ENCODE data around the gene TDRD7.

TDRD7 gene

GRCh38 chr9:97431549-97432143 lies 19.8 kb downstream of the TDRD7 start:
- Histone ChIP-seq H3K4me3 (ENCODE audit: severe bottlenecking) (no peak overlapping the region), H3K36me3 (ENCODE audit: low read depth) (peaks cover 7% of the 10 kb centered on the region), H3K27me3 (ENCODE audit: insufficient read depth, poor library complexity, severe bottlenecking) (no peaks in the 10 kb centered on the region), H3K9me3 (ENCODE audit: severe bottlenecking) (no peaks in the 10 kb centered on the region), H3K27ac (ENCODE audit: poor library complexity, severe bottlenecking) (no peak overlapping the region), H3K4me1 (ENCODE audit: insufficient read depth, poor library complexity, severe bottlenecking) (no peaks in the 10 kb centered on the region)
- DNase-seq (ENCODE audit: low spot score) (no peak), ATAC-seq (ENCODE audit: low read depth) (no peak)
- TF ChIP-seq CTCF (IDR thresholded peaks at IDR 0.05; ENCODE audit: poor library complexity, severe bottlenecking): no peak

- peaks cover 7% of the 10 kb centered on the region for H3K4me1 ChIP-seq (ENCODE audit: insufficient read depth, poor library complexity, severe bottlenecking)
- H3K4me3 ChIP-seq (ENCODE audit: severe bottlenecking): no peak overlapping the region
- no peak for ATAC-seq (ENCODE audit: low read depth)
- DNase-seq (ENCODE audit: low spot score): no peak
- no peaks in the 10 kb centered on the region for H3K9me3 ChIP-seq (ENCODE audit: severe bottlenecking)
- TF ChIP-seq CTCF (IDR thresholded peaks at IDR 0.05; ENCODE audit: poor library complexity, severe bottlenecking): no peak
- H3K27me3 ChIP-seq (ENCODE audit: insufficient read depth, poor library complexity, severe bottlenecking): no peaks in the 10 kb centered on the region
- no peak overlapping the region for H3K27ac ChIP-seq (ENCODE audit: poor library complexity, severe bottlenecking)
- peaks cover 3% of the 10 kb centered on the region; the same call in 1 of the 2 replicates for H3K36me3 ChIP-seq (ENCODE audit: low read depth)
Measured at GRCh38 chr9:97437051-97437600, 25.2 kb downstream of the TDRD7 start.

GRCh38 chr9:97438257-97438656 lies 26.4 kb downstream of the TDRD7 start:
- TF ChIP-seq CTCF (IDR thresholded peaks at IDR 0.05; ENCODE audit: poor library complexity, severe bottlenecking): no peak
- DNase-seq (ENCODE audit: low spot score): no peak
- no peak for ATAC-seq (ENCODE audit: low read depth)
- H3K27ac ChIP-seq (ENCODE audit: poor library complexity, severe bottlenecking): no peak overlapping the region
- H3K27me3 ChIP-seq (ENCODE audit: insufficient read depth, poor library complexity, severe bottlenecking): no peaks in the 10 kb centered on the region
- H3K9me3 ChIP-seq (ENCODE audit: severe bottlenecking): no peaks in the 10 kb centered on the region
- no peak overlapping the region for H3K4me3 ChIP-seq (ENCODE audit: severe bottlenecking)
- H3K36me3 ChIP-seq (ENCODE audit: low read depth): no peaks in the 10 kb centered on the region; the same call in 1 of the 2 replicates
- peaks cover 7% of the 10 kb centered on the region for H3K4me1 ChIP-seq (ENCODE audit: insufficient read depth, poor library complexity, severe bottlenecking)

- no peaks in the 10 kb centered on the region for H3K27me3 ChIP-seq (ENCODE audit: insufficient read depth, poor library complexity, severe bottlenecking)
- H3K27ac ChIP-seq (ENCODE audit: poor library complexity, severe bottlenecking): no peak overlapping the region
- no peak overlapping the region for H3K4me3 ChIP-seq (ENCODE audit: severe bottlenecking)
- no peaks in the 10 kb centered on the region; the same call in 1 of the 2 replicates for H3K36me3 ChIP-seq (ENCODE audit: low read depth)
- ATAC-seq (ENCODE audit: low read depth) (no peak), DNase-seq (ENCODE audit: low spot score) (no peak)
- peaks cover 7% of the 10 kb centered on the region for H3K4me1 ChIP-seq (ENCODE audit: insufficient read depth, poor library complexity, severe bottlenecking)
- H3K9me3 ChIP-seq (ENCODE audit: severe bottlenecking): no peaks in the 10 kb centered on the region
- no peak for TF ChIP-seq CTCF (IDR thresholded peaks at IDR 0.05; ENCODE audit: poor library complexity, severe bottlenecking)
Measured at GRCh38 chr9:97438666-97439065, 26.8 kb downstream of the TDRD7 start.

- Histone ChIP-seq H3K4me3 (ENCODE audit: severe bottlenecking) (no peak overlapping the region), H3K27me3 (ENCODE audit: insufficient read depth, poor library complexity, severe bottlenecking) (no peaks in the 10 kb centered on the region), H3K9me3 (ENCODE audit: severe bottlenecking) (no peaks in the 10 kb centered on the region), H3K4me1 (ENCODE audit: insufficient read depth, poor library complexity, severe bottlenecking) (peaks cover 7% of the 10 kb centered on the region), H3K36me3 (ENCODE audit: low read depth) (no peaks in the 10 kb centered on the region), H3K27ac (ENCODE audit: poor library complexity, severe bottlenecking) (no peak overlapping the region)
- DNase-seq (ENCODE audit: low spot score) (no peak), ATAC-seq (ENCODE audit: low read depth) (no peak)
- no peak for TF ChIP-seq CTCF (IDR thresholded peaks at IDR 0.05; ENCODE audit: poor library complexity, severe bottlenecking)
Measured at GRCh38 chr9:97440160-97440559, 28.3 kb downstream of the TDRD7 start.
